Astrocyte (in vitro differentiated cells and primary cell): Measurements from ENCODE around the gene MTURN. TPM values are rescaled to one million over a fixed set of nuclear protein-coding genes. Genes with fewer than 3 reads are reported as not detected.

ENCODE experiments used
- DNase-seq: peaks from one replicate; pipeline ENCODE4 v3.0.0-alpha.2; 2010; ENCODE audit warnings: low read depth
- FAIRE-seq: peaks from 2 replicates; lab custom pipeline; 2011; peaks lifted over from hg19 to GRCh38; lab: Jason Lieb, UNC
- H2AFZ ChIP-seq: 2 replicates; pipeline ENCODE4 v1.6.0; 2012; ENCODE audit warnings: low read depth, low read length, inconsistent platforms
- H3K27ac ChIP-seq: 2 replicates; pipeline ENCODE4 v1.5.1; 2011; ENCODE audit warnings: low read depth, low read length, inconsistent platforms
- H3K27me3 ChIP-seq: 2 replicates; pipeline ENCODE4 v1.6.0; 2011; ENCODE audit warnings: low read length, inconsistent platforms; ENCODE audit not compliant: insufficient read depth
- H3K36me3 ChIP-seq: 2 replicates; pipeline ENCODE4 v1.5.1; 2011; ENCODE audit warnings: low read length, inconsistent platforms; ENCODE audit not compliant: insufficient read depth
- H3K4me1 ChIP-seq: 2 replicates; pipeline ENCODE4 v1.5.1; 2011; ENCODE audit warnings: low read length, inconsistent platforms; ENCODE audit not compliant: insufficient read depth
- H3K4me2 ChIP-seq: 2 replicates; pipeline ENCODE4 v1.6.0; 2012; ENCODE audit warnings: low read length, inconsistent platforms
- H3K4me3 ChIP-seq: 2 replicates; pipeline ENCODE4 v1.5.1; 2011; ENCODE audit warnings: low read depth, mild to moderate bottlenecking, low read length, inconsistent platforms; ENCODE audit not compliant: insufficient read depth
- H3K79me2 ChIP-seq: 2 replicates; pipeline ENCODE4 v1.6.0; 2012; ENCODE audit warnings: mild to moderate bottlenecking, low read length, inconsistent platforms; ENCODE audit not compliant: insufficient read depth
- H3K9ac ChIP-seq: 2 replicates; pipeline ENCODE4 v1.6.0; 2012; ENCODE audit warnings: mild to moderate bottlenecking, low read length, inconsistent platforms
- H3K9me3 ChIP-seq: 2 replicates; pipeline ENCODE4 v1.5.1; 2012; ENCODE audit warnings: low read depth, mild to moderate bottlenecking, low read length, inconsistent platforms; ENCODE audit not compliant: insufficient read depth
- H4K20me1 ChIP-seq: 2 replicates; pipeline ENCODE4 v1.6.0; 2012; ENCODE audit warnings: low read length, inconsistent platforms; ENCODE audit not compliant: insufficient read depth
- H3K27ac Mint-ChIP-seq: one replicate; pipeline ENCODE4 v1.8.0; 2021; ENCODE audit warnings: mild to moderate bottlenecking, mixed read lengths; ENCODE audit not compliant: unreplicated experiment
- H3K27me3 Mint-ChIP-seq: one replicate; pipeline ENCODE4 v1.8.0; 2021; ENCODE audit warnings: low read depth, mixed read lengths; ENCODE audit not compliant: unreplicated experiment
- H3K36me3 Mint-ChIP-seq: one replicate; pipeline ENCODE4 v1.8.0; 2021; ENCODE audit warnings: low read depth, mixed read lengths; ENCODE audit not compliant: unreplicated experiment
- H3K4me1 Mint-ChIP-seq: one replicate; pipeline ENCODE4 v1.8.0; 2021; ENCODE audit warnings: low read depth, mixed read lengths; ENCODE audit not compliant: unreplicated experiment
- H3K4me3 Mint-ChIP-seq: one replicate; pipeline ENCODE4 v1.8.0; 2021; ENCODE audit warnings: mild to moderate bottlenecking, moderate library complexity, mixed read lengths; ENCODE audit not compliant: unreplicated experiment
- H3K9me3 Mint-ChIP-seq: one replicate; pipeline ENCODE4 v1.8.0; 2021; ENCODE audit warnings: mild to moderate bottlenecking, mixed read lengths; ENCODE audit not compliant: unreplicated experiment
- EZH2 ChIP-seq: IDR thresholded peaks from 2 replicates; pipeline ENCODE4 v1.6.1; 2012; ENCODE audit warnings: mild to moderate bottlenecking, low read length, inconsistent platforms; ENCODE audit not compliant: insufficient read depth
- total RNA-seq: library from RNA; stranded (reverse); gene quantifications from 2 replicates; pipeline ENCODE4 v1.2.1, GENCODE V29; 2021
- TF ChIP-seq, protein P1 (sequence below): IDR thresholded peaks from 2 replicates; pipeline ENCODE4 v1.5.1; 2011; ENCODE audit warnings: low read depth, mild to moderate bottlenecking, inconsistent platforms, low read length, moderate library complexity; ENCODE audit not compliant: insufficient read depth

MTURN gene
- total RNA-seq, 1 donor from 2014 or later: 9.3 TPM

DNA sequence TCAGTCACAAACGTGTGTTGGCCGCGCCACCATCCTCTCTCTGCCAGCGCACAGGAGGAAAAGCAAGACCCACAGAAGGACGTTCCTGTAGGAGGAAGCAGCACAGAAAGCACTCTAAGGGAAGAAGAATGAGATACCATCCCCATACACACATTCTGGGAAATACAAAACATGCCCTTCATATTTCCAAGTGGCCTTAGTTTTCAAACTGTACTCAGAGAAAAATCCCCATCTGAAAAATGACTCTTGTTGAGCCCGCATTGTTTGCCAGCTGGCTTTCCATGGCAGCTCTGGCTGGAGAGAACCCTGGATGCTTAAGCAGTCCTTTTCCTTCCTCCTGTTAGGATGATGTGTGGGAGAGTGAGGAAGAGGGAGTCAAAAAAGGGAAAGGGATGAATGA lies 33.1 kb downstream of the MTURN start:
- H3K27me3 ChIP-seq: peaks cover 5% of the 10 kb centered on the region
- TF ChIP-seq, protein P1, sequence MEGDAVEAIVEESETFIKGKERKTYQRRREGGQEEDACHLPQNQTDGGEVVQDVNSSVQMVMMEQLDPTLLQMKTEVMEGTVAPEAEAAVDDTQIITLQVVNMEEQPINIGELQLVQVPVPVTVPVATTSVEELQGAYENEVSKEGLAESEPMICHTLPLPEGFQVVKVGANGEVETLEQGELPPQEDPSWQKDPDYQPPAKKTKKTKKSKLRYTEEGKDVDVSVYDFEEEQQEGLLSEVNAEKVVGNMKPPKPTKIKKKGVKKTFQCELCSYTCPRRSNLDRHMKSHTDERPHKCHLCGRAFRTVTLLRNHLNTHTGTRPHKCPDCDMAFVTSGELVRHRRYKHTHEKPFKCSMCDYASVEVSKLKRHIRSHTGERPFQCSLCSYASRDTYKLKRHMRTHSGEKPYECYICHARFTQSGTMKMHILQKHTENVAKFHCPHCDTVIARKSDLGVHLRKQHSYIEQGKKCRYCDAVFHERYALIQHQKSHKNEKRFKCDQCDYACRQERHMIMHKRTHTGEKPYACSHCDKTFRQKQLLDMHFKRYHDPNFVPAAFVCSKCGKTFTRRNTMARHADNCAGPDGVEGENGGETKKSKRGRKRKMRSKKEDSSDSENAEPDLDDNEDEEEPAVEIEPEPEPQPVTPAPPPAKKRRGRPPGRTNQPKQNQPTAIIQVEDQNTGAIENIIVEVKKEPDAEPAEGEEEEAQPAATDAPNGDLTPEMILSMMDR: no peak
- TF ChIP-seq EZH2: no peak
- no peaks in the 10 kb centered on the region for H4K20me1 ChIP-seq
- FAIRE-seq: no peak
- H3K36me3 ChIP-seq: no peaks in the 10 kb centered on the region
- H3K4me2 ChIP-seq: no peak overlapping the region
- DNase-seq: no peak
- no peaks in the 10 kb centered on the region for H3K9me3 ChIP-seq
- H3K4me1 Mint-ChIP-seq: peaks cover 43% of the 10 kb centered on the region
- H3K4me3 Mint-ChIP-seq: peak overlapping the region; percentile 50
- H3K9ac ChIP-seq: no peak overlapping the region
- no peak overlapping the region for H2AFZ ChIP-seq
- no peak overlapping the region for H3K27ac ChIP-seq
- H3K79me2 ChIP-seq: no peaks in the 10 kb centered on the region
- peaks cover 6% of the 10 kb centered on the region for H3K27me3 Mint-ChIP-seq
- H3K4me1 ChIP-seq: peaks cover 27% of the 10 kb centered on the region
- H3K27ac Mint-ChIP-seq: peak overlapping the region; percentile 23
- no peak overlapping the region for H3K4me3 ChIP-seq
- H3K9me3 Mint-ChIP-seq: no peaks in the 10 kb centered on the region
- peaks cover 11% of the 10 kb centered on the region for H3K36me3 Mint-ChIP-seq

DNA sequence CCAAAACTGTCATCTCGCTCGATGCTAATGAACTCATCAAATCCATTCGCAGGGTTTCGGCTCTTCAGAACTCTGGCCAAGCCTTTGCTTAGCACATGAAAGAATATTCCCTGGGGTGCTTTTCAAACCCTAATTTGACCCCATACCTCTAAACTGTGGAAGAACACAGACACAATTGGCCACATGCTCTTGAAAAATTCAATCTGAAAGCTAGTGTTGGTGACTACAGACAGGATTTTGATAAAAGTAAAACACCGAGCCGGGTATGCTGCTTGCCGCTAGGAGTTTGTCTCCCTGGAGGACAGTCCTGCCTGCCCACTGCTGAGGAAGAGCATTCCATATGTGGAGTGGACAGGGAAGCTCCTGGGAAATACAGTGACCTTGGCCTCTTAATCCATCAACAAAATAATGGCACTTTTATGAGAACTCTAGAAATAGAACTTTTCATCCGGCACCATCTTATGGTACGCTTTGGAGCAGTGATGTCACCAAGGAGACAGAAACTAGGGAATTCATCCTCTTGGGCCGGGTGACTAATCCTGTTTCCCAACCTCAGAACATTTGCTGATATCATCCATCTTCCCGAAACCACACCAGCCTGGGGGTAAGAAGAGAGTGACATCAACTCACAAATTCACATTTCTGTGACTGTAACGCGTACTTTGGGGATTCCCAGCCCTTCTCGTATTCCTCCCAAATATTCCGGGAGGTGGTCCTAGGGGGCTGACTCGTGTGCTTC lies 34.2 kb downstream of the MTURN start:
- peak overlapping the region; percentile 19 for H2AFZ ChIP-seq
- H4K20me1 ChIP-seq: no peaks in the 10 kb centered on the region
- TF ChIP-seq, protein P1: no peak
- TF ChIP-seq EZH2: no peak
- Mint-ChIP-seq H3K36me3 (peaks cover 13% of the 10 kb centered on the region), H3K4me3 (peak overlapping the region; percentile 16), H3K27ac (peak overlapping the region; percentile 42), H3K9me3 (no peaks in the 10 kb centered on the region), H3K27me3 (peaks cover 6% of the 10 kb centered on the region), H3K4me1 (peaks cover 39% of the 10 kb centered on the region)
- peaks cover 24% of the 10 kb centered on the region for H3K4me1 ChIP-seq
- H3K36me3 ChIP-seq: no peaks in the 10 kb centered on the region
- H3K4me3 ChIP-seq: no peak overlapping the region
- no peaks in the 10 kb centered on the region for H3K9me3 ChIP-seq
- FAIRE-seq (peak; percentile 80), DNase-seq (peak; percentile 91)
- H3K4me2 ChIP-seq: peak overlapping the region; percentile 70
- H3K9ac ChIP-seq: peak overlapping the region; percentile 42
- peak overlapping the region; percentile 17 for H3K27ac ChIP-seq
- H3K27me3 ChIP-seq: peaks cover 5% of the 10 kb centered on the region
- H3K79me2 ChIP-seq: no peaks in the 10 kb centered on the region

DNA sequence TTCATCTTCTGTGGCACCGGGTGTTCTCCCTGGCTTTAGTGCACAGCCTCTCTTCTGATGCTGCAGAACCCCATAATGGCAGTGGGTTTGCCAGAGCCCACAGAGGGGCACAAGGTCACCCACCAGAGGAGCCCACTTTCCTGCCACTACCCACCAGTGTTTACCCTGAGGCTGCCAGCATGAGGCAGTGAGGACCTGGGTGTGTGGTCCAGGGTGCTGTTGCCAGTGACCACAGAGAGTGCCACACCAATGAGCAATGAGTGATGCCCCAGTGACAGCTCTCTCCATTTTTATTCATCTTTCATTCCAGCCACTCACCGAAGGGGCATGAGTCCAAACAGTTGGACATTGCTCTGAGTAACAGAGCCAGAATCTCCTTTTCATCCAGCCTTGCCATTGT lies 34.8 kb downstream of the MTURN start:
- H2AFZ ChIP-seq: no peak overlapping the region
- peak overlapping the region; percentile 26 for H3K9ac ChIP-seq
- peak overlapping the region; percentile 70 for H3K4me2 ChIP-seq
- no peak overlapping the region for H3K4me3 ChIP-seq
- DNase-seq: peak; percentile 44
- TF ChIP-seq EZH2: no peak
- TF ChIP-seq, protein P1: no peak
- H3K79me2 ChIP-seq: no peaks in the 10 kb centered on the region
- H3K27me3 ChIP-seq: peaks cover 5% of the 10 kb centered on the region
- peaks cover 6% of the 10 kb centered on the region for H3K27me3 Mint-ChIP-seq
- H3K36me3 Mint-ChIP-seq: peaks cover 13% of the 10 kb centered on the region
- no peaks in the 10 kb centered on the region for H3K9me3 ChIP-seq
- no peaks in the 10 kb centered on the region for H4K20me1 ChIP-seq
- peak overlapping the region; percentile 34 for H3K27ac Mint-ChIP-seq
- H3K27ac ChIP-seq: peak overlapping the region; percentile 17
- no peaks in the 10 kb centered on the region for H3K36me3 ChIP-seq
- H3K4me1 Mint-ChIP-seq: peaks cover 43% of the 10 kb centered on the region
- no peak for FAIRE-seq
- H3K4me1 ChIP-seq: peaks cover 20% of the 10 kb centered on the region
- H3K4me3 Mint-ChIP-seq: no peak overlapping the region
- no peaks in the 10 kb centered on the region for H3K9me3 Mint-ChIP-seq
